GM18519 (cell line): ENCODE data around the gene LZIC.
A peak's percentile ranks its signal among the peaks of the same experiment; 100 is the strongest.

Source experiments
- ATAC-seq: cut with Tn5 transposase; IDR thresholded peaks from one replicate; pipeline ENCODE4 v1.9.1; 2021; ENCODE audit warnings: mild to moderate bottlenecking, moderate library complexity; ENCODE audit not compliant: unreplicated experiment, low FRiP score

The LZIC gene

DNA sequence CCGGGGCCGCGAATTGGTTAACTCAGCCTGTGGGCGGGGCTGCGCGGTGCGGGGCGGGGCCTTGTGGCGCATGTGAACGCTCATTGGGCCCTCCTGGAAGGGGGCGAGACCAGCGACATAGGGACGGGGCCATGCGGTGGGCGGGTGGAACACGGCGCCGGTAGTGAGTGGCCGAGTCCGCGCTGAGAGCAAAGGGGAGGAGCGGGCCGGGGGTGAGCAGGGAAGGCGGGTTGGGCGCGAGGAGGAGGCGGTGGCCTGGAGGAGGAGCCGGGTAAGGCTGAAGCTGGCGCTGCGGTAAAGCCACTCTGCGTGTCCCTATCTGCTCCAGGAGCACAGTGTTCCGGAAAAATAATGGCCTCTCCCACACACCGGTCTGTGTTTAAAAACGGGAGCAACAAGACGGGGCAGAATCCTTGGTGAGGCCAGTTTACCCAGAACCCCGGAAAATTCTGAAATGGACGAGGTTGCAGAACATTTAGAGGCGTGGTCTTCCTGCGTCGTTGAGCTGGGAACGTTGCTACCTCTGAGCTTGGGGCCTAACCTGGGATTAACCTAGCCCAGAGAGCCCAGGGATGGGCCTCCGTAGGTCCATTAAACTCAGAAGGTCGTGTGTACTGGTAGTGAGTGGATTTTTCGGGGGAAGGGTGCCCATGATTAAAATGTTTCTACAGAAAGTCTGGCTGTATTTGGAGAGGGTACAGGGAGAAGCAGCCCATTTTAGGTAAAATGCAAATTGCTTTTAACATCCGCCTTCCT, 32.6 kb downstream of the LZIC start:
- ATAC-seq, result peak; percentile 78

DNA sequence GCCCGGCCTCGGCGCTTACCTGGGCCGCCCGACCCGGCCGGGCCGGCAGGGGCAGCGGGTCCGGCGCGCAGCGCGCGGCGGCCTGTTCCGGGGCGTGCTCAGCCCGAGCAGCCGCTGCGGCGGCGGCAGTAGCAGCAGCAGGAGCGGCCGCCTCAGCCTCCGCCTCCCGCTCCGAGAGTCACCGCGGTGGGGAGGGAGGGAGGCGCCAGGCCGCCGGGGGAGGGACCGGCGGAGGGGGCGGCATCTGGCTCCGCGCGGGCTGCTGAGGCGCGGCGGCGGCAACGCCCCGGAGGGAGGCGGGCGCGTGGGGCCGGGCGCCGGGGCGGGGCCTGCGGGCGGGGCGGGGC, 33.1 kb downstream of the LZIC start, which contains the start of gene CTNNBIP1:
CTNNBIP1 (minus strand) TSS at position 194 of the 347 bp plus-strand sequence. CDS start 38,205 bp downstream, outside the sequence.
- ATAC-seq, result peak; percentile 80

- no peak for ATAC-seq
These were observed 33.8 kb downstream of the LZIC start for GRCh38 chr1:9909234-9910046.

DNA sequence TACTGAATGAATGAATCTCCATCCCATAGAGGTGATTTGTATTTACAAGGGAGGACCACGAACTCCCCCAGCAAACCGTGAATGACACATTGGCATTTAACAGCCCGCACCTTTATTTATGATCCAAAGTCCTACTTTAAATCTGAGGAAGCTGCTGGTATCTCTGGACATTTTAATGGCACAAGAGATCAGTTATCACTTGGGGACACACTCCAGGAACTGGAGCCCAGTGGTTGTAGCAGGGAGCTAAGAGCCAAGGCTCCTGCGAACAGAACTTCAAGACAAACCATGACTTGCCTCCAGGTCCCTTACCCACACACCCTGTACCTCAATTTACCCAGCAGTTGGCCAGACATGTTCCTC, 34.3 kb downstream of the LZIC start:
- ATAC-seq, result no peak

DNA sequence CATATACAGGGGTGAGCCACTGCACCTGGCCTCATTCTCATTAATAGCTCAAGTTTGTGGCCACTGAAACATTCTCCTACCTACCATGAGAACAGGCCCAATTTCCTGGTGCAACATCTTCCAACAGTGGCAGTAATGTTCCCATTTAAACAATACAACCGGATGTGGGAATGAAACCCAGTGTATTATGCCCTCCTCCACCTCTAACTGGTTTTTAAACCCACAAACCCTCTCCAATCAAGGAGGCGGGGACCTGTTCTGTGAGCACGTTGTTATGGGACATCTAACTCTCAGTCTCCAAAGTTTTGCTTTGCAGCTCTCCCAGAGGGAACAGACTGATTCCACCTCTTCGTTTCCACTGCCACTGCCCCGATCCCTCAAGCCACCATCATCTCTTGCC, 35.8 kb downstream of the LZIC start:
- ATAC-seq, result no peak

- no peak for ATAC-seq
These were observed 36.7 kb downstream of the LZIC start for GRCh38 chr1:9906466-9906865.

- no peak for ATAC-seq
These were observed 38.2 kb downstream of the LZIC start for GRCh38 chr1:9905010-9905409.

DNA sequence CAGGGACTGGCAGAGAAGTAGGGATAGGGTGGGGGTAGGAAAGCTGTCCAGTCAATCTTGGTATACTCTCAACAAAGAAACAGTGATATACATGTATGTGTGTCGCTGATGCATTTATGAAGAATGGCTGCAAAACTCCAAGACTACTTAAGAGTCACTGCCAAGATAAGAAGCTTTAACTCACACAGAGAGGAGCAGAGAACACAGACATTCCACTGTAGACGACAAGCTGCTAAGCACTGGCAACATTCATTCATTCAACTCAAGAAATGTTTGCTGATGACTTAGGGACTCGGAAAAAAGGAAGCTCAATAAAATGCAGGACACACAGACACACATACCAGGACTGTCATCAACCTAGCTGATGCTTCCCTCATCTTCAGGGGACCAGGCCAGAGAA, 38.6 kb downstream of the LZIC start:
- no peak for ATAC-seq

GRCh38 chr1:9903801-9904527, 39.2 kb downstream of the LZIC start:
- no peak for ATAC-seq

GRCh38 chr1:9902060-9902452, 41.1 kb downstream of the LZIC start:
- no peak for ATAC-seq

DNA sequence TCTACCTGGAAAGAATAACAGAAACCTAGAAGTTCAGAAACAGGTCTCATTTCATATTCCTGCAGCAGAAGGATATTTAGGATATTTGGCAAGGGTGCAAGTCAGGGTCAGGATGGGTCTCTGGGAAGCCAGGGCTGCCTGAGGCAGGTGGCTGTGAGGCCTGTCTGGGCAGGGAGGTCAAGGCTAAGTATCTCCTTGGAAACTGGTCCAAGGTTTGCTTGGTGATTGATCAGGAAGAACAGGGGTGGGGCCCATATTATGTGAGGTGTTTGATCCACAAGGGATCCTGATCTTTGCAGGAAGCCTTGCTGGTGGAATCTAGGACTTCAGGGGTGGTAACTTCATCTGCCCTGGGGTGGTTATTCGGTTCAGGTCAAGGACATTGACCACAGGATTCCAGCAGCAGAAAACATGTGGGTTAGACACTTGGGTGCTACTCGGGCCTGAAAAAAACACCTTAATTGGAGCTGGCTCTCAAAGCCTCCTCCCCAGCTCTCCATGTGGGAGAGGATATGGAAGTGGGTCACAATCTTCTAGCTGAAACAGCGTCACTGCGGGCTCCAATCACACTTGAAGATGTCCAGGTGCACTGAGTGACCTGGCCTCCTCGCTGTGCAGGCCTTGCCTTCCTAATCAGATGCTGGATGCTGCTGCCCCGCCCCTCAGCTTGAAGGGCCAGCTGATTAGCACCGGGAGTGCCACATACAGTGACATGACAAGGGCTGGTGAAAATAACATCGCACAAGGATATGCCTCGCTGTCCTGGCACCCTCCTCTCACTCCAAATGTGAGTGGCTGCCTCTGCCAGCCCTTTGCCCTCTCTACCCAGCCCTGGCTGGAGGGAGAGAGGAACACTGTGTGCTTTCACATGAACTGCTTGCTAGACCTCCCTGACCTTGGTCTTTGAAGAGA, 41.8 kb downstream of the LZIC start:
- ATAC-seq, result no peak

- no peak for ATAC-seq
These were observed 42.8 kb downstream of the LZIC start for GRCh38 chr1:9900142-9901043.

GRCh38 chr1:9894115-9894514, 49.1 kb downstream of the LZIC start:
- no peak for ATAC-seq

DNA sequence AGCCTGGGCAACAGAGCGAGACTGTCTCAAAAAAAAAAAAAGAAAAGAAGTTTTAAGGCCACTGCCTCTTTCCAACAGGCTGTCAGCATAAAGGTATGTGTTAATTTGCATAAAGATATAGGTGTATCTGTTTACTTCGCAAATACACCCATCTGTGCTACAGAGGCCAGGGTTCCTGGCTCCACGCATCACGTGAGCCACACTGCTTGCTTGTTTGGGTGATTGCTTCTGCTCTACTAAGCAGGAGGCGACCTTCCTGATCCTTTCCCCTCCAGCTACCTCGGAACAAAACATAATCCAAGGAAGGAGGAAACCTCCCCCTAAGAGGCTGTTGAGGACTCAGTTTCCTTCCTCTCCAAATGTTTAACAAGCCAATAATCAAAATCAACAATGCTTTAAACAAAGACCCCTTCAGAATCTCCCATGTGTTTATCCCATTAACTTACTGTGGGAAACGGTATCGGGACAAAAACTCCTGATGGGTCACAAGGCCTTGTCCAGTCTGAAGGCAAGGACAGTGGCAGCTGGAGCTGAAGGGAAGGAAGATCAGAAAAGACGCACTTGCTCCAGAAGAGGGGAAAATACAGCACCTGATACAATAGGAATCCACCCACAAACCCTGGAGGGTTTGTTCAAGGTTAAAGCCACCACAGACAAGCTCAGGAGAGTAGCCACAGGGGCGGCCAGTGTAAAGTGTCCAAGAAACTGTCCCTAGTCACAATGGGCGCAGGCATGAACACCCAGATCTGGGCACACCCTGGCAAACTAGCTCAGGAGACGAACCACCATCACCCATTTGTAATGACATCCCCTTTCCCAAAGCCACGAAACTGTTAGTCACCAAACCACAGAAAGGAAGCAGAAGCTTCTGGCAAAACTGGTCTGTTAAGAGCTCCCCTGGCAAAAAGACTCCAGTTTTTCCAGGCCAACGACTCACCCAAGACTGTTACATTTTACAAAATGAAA, 50.3 kb downstream of the LZIC start:
- ATAC-seq, result no peak

DNA sequence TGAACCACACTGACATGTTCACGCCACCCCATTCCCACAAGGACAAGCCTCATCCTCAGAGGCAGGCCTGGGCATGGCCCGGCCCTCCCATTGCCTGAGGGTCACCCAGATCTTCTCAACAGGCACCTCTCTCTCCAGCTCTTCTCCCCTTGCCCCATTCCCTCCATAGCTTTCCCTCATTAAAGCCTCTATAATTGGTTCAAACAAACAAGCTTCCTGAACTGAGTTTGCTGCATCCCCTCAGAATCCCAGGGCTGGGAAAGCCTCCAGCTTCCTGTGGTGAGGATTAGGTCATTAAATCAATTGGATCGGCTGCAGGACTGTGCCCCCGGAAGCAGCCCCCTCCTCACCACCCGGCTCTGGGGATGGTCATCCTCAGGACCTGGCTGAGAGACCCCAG, 52.0 kb downstream of the LZIC start:
- no peak for ATAC-seq

DNA sequence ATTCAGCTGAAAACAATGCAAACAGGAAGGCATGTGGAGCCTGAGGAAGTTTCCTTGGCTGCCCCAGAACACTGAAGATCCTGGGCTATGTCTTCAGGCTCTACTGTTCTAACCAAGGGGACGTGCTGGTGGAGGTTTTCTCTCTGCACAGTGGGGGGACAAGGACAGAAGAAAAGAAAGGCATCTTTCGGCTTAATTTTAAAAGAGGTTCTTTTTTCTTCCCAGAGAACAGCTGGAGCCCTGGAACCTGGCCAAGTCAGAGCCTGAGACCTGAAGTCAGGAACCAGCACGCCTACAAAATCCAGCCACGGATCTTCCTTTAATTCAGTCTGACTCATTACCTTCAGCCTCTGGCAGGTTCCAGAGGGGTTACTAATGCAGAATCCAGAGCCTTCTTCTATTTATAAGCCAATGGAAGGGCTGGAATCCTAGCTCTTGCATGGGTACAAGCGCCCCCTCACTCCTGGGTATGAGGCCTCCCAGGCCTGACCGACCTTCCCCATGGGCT, 52.9 kb downstream of the LZIC start:
- no peak for ATAC-seq

GRCh38 chr1:9889411-9889810, 53.8 kb downstream of the LZIC start:
- ATAC-seq, result no peak

GRCh38 chr1:9888886-9889285, 54.3 kb downstream of the LZIC start:
- ATAC-seq, result no peak
